Heart right ventricle (tissue), 16 donors: Measurements from ENCODE around the gene SH3GL3. TPM values are rescaled to one million over a fixed set of nuclear protein-coding genes. Genes with fewer than 3 reads are reported as not detected.

Experiments
- ATAC-seq, 8 donors: fragments of 200-7000 bp; cut with Tn5 transposase; one replicate each; pipeline ENCODE4 v1.9.1; 2020; ENCODE audit warnings: mild to moderate bottlenecking in 8 of 8, moderate library complexity in 8 of 8, moderate number of reproducible peaks in 1 of 8
- DNase-seq, 2 donors: peaks; one replicate each; pipeline ENCODE4 v3.0.0-alpha.2; 2020
- H3K27ac ChIP-seq, 10 donors: fragments of 200-600 bp; sonication (generic) in 2 of 10; one replicate each; pipeline versions ENCODE4 v1.5.0 to v1.8.0; 2020 to 2022; ENCODE audit warnings: mild to moderate bottlenecking in 3 of 10
- H3K27me3 ChIP-seq, 7 donors: fragments of 200-600 bp; one replicate each; pipeline ENCODE4 v1.8.0; 2021 to 2022; ENCODE audit warnings: mild to moderate bottlenecking in 2 of 7
- H3K36me3 ChIP-seq, 9 donors: fragments of 200-600 bp; sonication (generic) in 1 of 9; one replicate each; pipeline versions ENCODE4 v1.5.0 to v1.8.0; 2020 to 2022; ENCODE audit warnings: mild to moderate bottlenecking in 2 of 9
- H3K4me1 ChIP-seq, 9 donors: fragments of 200-600 bp; sonication (generic) in 1 of 9; one replicate each; pipeline versions ENCODE4 v1.5.0 to v1.8.0; 2020 to 2022; ENCODE audit warnings: mild to moderate bottlenecking in 4 of 9
- H3K4me3 ChIP-seq, 10 donors: fragments of 200-600 bp; sonication (generic) in 2 of 10; one replicate each; pipeline versions ENCODE4 v1.5.0 to v1.8.0; 2020 to 2022; ENCODE audit warnings: mild to moderate bottlenecking in 7 of 10, moderate library complexity in 2 of 10
- H3K9me3 ChIP-seq, 11 donors: fragments of 200-600 bp in 10 of 11; sonication (generic) in 2 of 11; one replicate each; pipeline versions ENCODE4 v1.5.0 to v1.8.0; 2013 to 2022; ENCODE audit warnings: mild to moderate bottlenecking in 2 of 11, control low read depth in 1 of 11, moderate library complexity in 1 of 11
- CTCF ChIP-seq, 9 donors: fragments of 200-600 bp; sonication (generic) in 2 of 9; IDR thresholded peaks; one replicate each; pipeline versions ENCODE4 v1.5.0 to v1.8.0; 2021 to 2022; ENCODE audit warnings: antibody characterized with exemption in 9 of 9, mild to moderate bottlenecking in 5 of 9, moderate library complexity in 1 of 9
- WGBS, 2 donors: extraction: QIAGEN DNeasy Blood & Tissue Kit; methylation state at CpG; one replicate each; pipeline ENCODE4 v1.1.7; 2013; ENCODE audit warnings: inconsistent platforms in 1 of 2; 5-methylcytosine and 5-hydroxymethylcytosine counted together
- intact Hi-C, 10 donors: fragments of 100-400 bp; cut with DNase I; formaldehyde crosslinking; loops; one replicate each; pipeline versions ENCODE4 v1.11.1 to v1.14.2; 2022
- polyA plus RNA-seq, 2 donors: library from polyadenylated mRNA; stranded (reverse); fragments of 200-250 nt; gene quantifications; one replicate each; pipeline ENCODE4 v1.2.3, GENCODE V29; 2013
- total RNA-seq, 10 donors: library from RNA; stranded (reverse); fragmentation: NEBNext Ultra II Directional in 3 of 10; extraction: Animal tissue kit (Norgen Biotek cat#: 25700) in 3 of 10; gene quantifications; one replicate each; pipeline versions ENCODE4 v1.2.1 to v1.2.4, GENCODE V29; 2021 to 2023
- donor health status: Arrhythmogenic right ventricular cardiomyopathy.
- donor health status: ischemic (EF 13 %, LVEDD 7.1; RV severe dilation, severe dysfunction).
- donor health status: healthy with polysubstance abuse.
- donor health status: DM: no; HTN: yes; CAD: no.
- donor health status: DM: no; HTN: no; CAD: no.
- donor health status: ischemic (EF 25% LVEDD 6.9; RV normal size, moderate dysfunction).
- donor health status: ischemic (EF 25% LVEDD 5.7; RV mildly dilated, moderate dysfunction).
- donor health status: healthy.
- donor health status: DM: yes; HTN: yes; CAD: no.
- donor health status: Ischemic cardiomyopathy.
- donor health status: ischemic (EF 35%, LVEDD 5.7; RV mildly dilated, moderate dysfunction).
- donor health status: nonischemic (EF 11% LVEDD 7.7; RV severe dilation, severe dysfunction).
- donor health status: DM: yes; HTN: yes; CAD: no.
- donor health status: PGD.
- donor health status: ischemic (EF 29% LVEDD 5.4; RV normal size, mild dysfunction).
- donor health status: nonischemic (EF 23%, LVEDD 6.1; RV moderate dilation, normal function).

Gene SH3GL3
- total and polyA plus RNA-seq, 12 donors, result 0.13 to 0.17 TPM; not detected in 10

DNA sequence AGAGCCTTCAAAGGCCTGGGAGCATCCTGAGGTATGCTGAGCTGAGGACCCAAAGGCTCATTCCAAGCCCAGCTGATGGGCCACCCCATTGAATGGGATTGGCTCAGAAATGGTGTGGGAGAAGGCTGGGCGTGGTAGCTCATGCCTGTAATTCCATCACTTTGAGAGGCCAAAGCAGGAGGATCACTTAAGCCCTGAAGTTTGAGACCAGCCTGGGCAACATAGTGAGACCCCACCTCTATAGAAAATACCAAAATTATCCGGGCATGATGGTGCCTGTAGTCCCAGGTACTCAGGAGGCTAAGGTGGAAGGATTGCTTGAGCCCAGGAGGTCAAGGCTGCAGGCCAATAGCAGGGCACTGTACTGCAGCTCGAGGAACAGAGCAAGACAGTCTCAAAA is 163.0 kb downstream of the SH3GL3 start:
- no peak for TF ChIP-seq CTCF (IDR thresholded peaks at IDR 0.05)
- intact Hi-C loops, result no loop called here
- Histone ChIP-seq H3K27me3 (no peaks in the 10 kb centered on the region), H3K4me3 (no peak overlapping the region), H3K27ac (no peak overlapping the region), H3K4me1 (peaks cover 0 to 7% (median 0%) of the 10 kb centered on the region in 9 donors), H3K9me3 (no peaks in the 10 kb centered on the region), H3K36me3 (no peaks in the 10 kb centered on the region)
- no peak for DNase-seq
- WGBS, 2 donors, result 89 to 92% methylated on average over 3 of the region's 3 CpGs
- no peak for ATAC-seq

DNA sequence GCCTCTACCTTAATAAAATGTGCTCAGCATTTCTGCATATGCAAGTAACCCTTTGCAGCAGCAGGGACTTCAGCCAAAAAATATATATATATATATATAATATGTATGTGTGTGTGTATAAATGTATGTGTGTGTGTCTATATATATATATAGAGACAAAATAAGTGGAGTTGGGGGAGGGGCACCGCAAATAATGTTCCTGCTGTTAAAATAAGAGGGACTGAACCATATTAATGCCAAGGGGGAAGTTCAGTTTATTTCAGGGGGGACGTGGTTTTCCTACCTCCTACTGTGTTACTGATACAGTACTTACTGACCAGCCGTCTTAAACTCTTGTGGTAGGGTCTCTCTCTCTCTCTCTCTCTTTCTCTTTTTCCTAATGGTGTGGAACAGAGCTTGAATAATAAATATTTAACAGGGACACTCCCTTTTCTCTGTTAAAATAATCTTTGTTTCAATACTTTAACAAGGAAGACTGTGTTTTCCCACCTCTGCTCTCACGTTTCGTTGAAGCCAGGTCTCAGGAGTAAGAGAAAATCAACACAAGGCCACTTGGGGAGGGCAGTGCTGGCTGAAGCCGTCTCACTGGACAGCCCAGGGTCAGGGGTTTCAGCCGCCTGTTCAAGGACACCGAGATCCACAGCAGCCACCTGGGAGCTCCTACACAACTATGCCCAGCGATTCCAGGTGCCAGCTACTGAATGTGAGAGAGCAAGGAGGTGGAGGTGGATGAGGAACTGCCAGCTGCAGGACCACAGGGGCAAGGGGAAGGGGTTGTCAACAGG is 164.0 kb downstream of the SH3GL3 start:
- Histone ChIP-seq H3K27ac (no peak overlapping the region), H3K9me3 (no peaks in the 10 kb centered on the region), H3K27me3 (no peaks in the 10 kb centered on the region), H3K36me3 (no peaks in the 10 kb centered on the region), H3K4me1 (peaks cover 0 to 7% (median 0%) of the 10 kb centered on the region in 9 donors), H3K4me3 (no peak overlapping the region)
- ATAC-seq (no peak), DNase-seq (no peak)
- WGBS, 2 donors, result 88 to 89% methylated on average over 9 of the region's 9 CpGs
- intact Hi-C loops, result no loop called here
- TF ChIP-seq CTCF (IDR thresholded peaks at IDR 0.05), result no peak

DNA sequence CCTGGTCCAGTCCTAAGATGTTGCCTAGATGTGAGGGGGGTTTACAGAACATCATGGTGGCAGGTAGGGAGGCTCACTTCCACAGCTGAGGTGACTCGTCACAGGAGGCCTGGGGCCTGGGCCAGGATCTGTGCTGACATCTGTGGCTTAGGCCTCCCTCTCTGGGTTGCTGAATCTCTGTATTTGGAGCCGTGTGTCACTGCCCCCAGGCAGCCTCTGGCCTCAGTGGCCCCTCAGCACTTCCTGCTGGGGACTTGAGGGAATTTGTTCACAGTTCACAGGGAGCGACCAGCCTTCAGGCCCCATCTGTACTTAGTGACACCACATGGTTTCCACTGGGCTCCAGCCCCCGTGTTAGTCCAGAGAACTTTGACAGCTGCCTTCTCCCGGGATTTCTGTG is 165.1 kb downstream of the SH3GL3 start:
- Histone ChIP-seq H3K4me3 (no peak overlapping the region), H3K27me3 (no peaks in the 10 kb centered on the region), H3K36me3 (no peaks in the 10 kb centered on the region), H3K27ac (no peak overlapping the region), H3K9me3 (no peaks in the 10 kb centered on the region), H3K4me1 (peaks cover 0 to 7% (median 0%) of the 10 kb centered on the region in 9 donors)
- TF ChIP-seq CTCF (IDR thresholded peaks at IDR 0.05), result no peak
- intact Hi-C loops, result no loop called here
- ATAC-seq (peak in 5 of 8 donors; percentile 38 to 52 (median 45)), DNase-seq (peak in 1 of 2 donors; percentile 13)
- 77 to 80% methylated on average over 5 of the region's 5 CpGs for WGBS, 2 donors

DNA sequence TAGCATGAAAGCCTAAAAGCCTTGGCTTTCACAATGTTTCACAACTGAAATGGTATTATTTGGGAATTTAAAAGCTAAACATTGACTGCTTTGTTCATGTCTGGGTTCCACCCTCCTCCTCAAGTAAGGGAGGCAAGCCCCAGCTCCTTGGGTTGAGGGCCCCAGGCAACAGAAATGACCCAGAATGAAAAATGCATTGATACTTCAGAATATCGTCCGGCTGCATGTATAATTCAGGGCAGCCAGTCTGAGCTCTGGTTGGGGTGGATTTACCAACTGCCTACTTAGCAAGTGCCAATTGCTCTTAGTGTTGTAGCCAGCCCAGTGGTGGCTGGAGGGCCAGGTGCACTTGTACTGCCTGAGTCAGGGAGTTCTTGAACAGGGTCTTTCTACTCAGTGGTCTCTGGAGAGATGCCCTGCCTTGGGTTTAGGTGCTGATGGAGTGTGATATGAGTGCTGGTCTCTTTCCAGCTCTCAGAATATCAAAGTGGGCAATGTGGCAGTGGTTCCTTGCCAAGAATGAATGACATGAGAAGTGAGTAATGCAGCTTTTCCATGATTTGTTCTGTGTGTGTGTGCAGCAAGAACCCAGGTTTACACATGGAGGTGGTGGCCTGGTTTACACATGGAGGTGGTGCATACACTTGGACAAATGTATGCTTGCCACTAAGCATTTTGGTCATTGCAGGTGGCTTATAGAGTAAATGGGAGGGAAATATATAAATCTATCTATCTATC is 165.9 kb downstream of the SH3GL3 start:
- ATAC-seq, result no peak
- intact Hi-C loops, result no loop called here
- no peak for DNase-seq
- no peak overlapping the region for H3K4me3 ChIP-seq
- H3K27me3 ChIP-seq, result no peaks in the 10 kb centered on the region
- WGBS, 2 donors, result 92 to 96% methylated on average over 2 of the region's 2 CpGs
- no peaks in the 10 kb centered on the region for H3K36me3 ChIP-seq
- no peak for TF ChIP-seq CTCF (IDR thresholded peaks at IDR 0.05)
- H3K9me3 ChIP-seq, result no peaks in the 10 kb centered on the region
- peaks cover 0 to 7% (median 0%) of the 10 kb centered on the region in 9 donors for H3K4me1 ChIP-seq
- H3K27ac ChIP-seq, result no peak overlapping the region
